ENCODE results near the gene FANCE. TPM values are rescaled to one million over a fixed set of nuclear protein-coding genes. Genes with fewer than 3 reads are reported as not detected.

FANCE gene
- polyA plus RNA-seq, 1 donor (not counting 4 experiments of a cell fraction or from before 2014, with no cell fraction given) = 6.4 TPM

GRCh38 chr6:35500782-35501181 lies 48.6 kb downstream of the FANCE start:
- H3K9me1 ChIP-seq (ENCODE audit: control insufficient read depth, extremely low read depth, insufficient read depth, low read length) = no peaks in the 10 kb centered on the region
- H4K20me1 ChIP-seq (ENCODE audit: control insufficient read depth, extremely low read depth, insufficient read depth, low read length) = no peaks in the 10 kb centered on the region
- no peaks in the 10 kb centered on the region for H3K36me3 ChIP-seq (ENCODE audit: control insufficient read depth in 2 of 2, extremely low read depth in 1 of 2, insufficient read depth in 2 of 2, low read length in 2 of 2)
- FAIRE-seq (no peak), DNase-seq (ENCODE audit: low read depth, low spot score) (no peak)
- H2AFZ ChIP-seq (ENCODE audit: control insufficient read depth, low read length) = no peak overlapping the region
- H3K4me1 ChIP-seq (ENCODE audit: control insufficient read depth, extremely low read depth, insufficient read depth, low read length) = peaks cover 9% of the 10 kb centered on the region
- H3K27me3 ChIP-seq (ENCODE audit: control insufficient read depth, extremely low read depth, insufficient read depth, low read length) = no peaks in the 10 kb centered on the region
- no peak overlapping the region for H3K4me3 ChIP-seq (ENCODE audit: control insufficient read depth in 2 of 3, extremely low read depth in 1 of 3, insufficient read depth in 2 of 3, low read depth in 1 of 3, low read length in 3 of 3)
- H3K9ac ChIP-seq (ENCODE audit: control insufficient read depth, extremely low read depth, insufficient read depth, low read length) = no peak overlapping the region
- H3K9me3 ChIP-seq (ENCODE audit: control insufficient read depth, low read depth, low read length) = no peaks in the 10 kb centered on the region
- H3K79me2 ChIP-seq (ENCODE audit: control insufficient read depth, insufficient read depth, low read length) = peaks cover 5% of the 10 kb centered on the region
- no peak overlapping the region for H3K4me2 ChIP-seq (ENCODE audit: control insufficient read depth, extremely low read depth, insufficient read depth, low read depth, low read length)
- TF ChIP-seq EZH2 (IDR thresholded peaks at IDR 0.05; ENCODE audit: low read length) = no peak
- TF ChIP-seq CTCF (optimal IDR thresholded peaks at IDR 0.05 in 1 of 3, IDR thresholded peaks at IDR 0.05 in 1 of 3, conservative IDR thresholded peaks at IDR 0.05 in 1 of 3; ENCODE audit: extremely low read depth in 1 of 3, insufficient read depth in 2 of 3, low read length in 3 of 3) = no peak
- H3K27ac ChIP-seq (ENCODE audit: control insufficient read depth, insufficient read depth, low read length) = no peak overlapping the region
- dilution Hi-C loops (cut with MboI; ENCODE audit: extremely low pct_ligation_motif_present, low sequenced_read_pairs) = no loop called here

- no peaks in the 10 kb centered on the region for H3K79me2 ChIP-seq (ENCODE audit: control insufficient read depth, insufficient read depth, low read length)
- no peaks in the 10 kb centered on the region for H3K9me1 ChIP-seq (ENCODE audit: control insufficient read depth, extremely low read depth, insufficient read depth, low read length)
- no peaks in the 10 kb centered on the region for H3K9me3 ChIP-seq (ENCODE audit: control insufficient read depth, low read depth, low read length)
- TF ChIP-seq EZH2 (IDR thresholded peaks at IDR 0.05; ENCODE audit: low read length) (no peak), CTCF (optimal IDR thresholded peaks at IDR 0.05 in 1 of 3, IDR thresholded peaks at IDR 0.05 in 1 of 3, conservative IDR thresholded peaks at IDR 0.05 in 1 of 3; ENCODE audit: extremely low read depth in 1 of 3, insufficient read depth in 2 of 3, low read length in 3 of 3) (no peak)
- no peaks in the 10 kb centered on the region for H4K20me1 ChIP-seq (ENCODE audit: control insufficient read depth, extremely low read depth, insufficient read depth, low read length)
- H3K36me3 ChIP-seq (ENCODE audit: control insufficient read depth in 2 of 2, extremely low read depth in 1 of 2, insufficient read depth in 2 of 2, low read length in 2 of 2) = no peaks in the 10 kb centered on the region
- no peak overlapping the region for H3K9ac ChIP-seq (ENCODE audit: control insufficient read depth, extremely low read depth, insufficient read depth, low read length)
- H3K27ac ChIP-seq (ENCODE audit: control insufficient read depth, insufficient read depth, low read length) = no peak overlapping the region
- peaks cover 9% of the 10 kb centered on the region for H3K4me1 ChIP-seq (ENCODE audit: control insufficient read depth, extremely low read depth, insufficient read depth, low read length)
- FAIRE-seq = no peak
- H3K4me3 ChIP-seq (ENCODE audit: control insufficient read depth in 2 of 3, extremely low read depth in 1 of 3, insufficient read depth in 2 of 3, low read depth in 1 of 3, low read length in 3 of 3) = no peak overlapping the region
- no peak overlapping the region for H2AFZ ChIP-seq (ENCODE audit: control insufficient read depth, low read length)
- H3K4me2 ChIP-seq (ENCODE audit: control insufficient read depth, extremely low read depth, insufficient read depth, low read depth, low read length) = no peak overlapping the region
- no peak for DNase-seq (ENCODE audit: low read depth, low spot score)
- dilution Hi-C loops (cut with MboI; ENCODE audit: extremely low pct_ligation_motif_present, low sequenced_read_pairs) = no loop called here
- H3K27me3 ChIP-seq (ENCODE audit: control insufficient read depth, extremely low read depth, insufficient read depth, low read length) = peaks cover 9% of the 10 kb centered on the region
Measured at GRCh38 chr6:35501784-35502183, 49.6 kb downstream of the FANCE start.
